Heart left ventricle (tissue), 16 donors: ENCODE data around the gene HYOU1. TPM values are rescaled to one million over a fixed set of nuclear protein-coding genes. Genes with fewer than 3 reads are reported as not detected.

Experiments used
- ATAC-seq, 4 donors: fragments of 200-7000 bp; cut with Tn5 transposase; one replicate each; pipeline ENCODE4 v1.9.1; 2020 to 2022; ENCODE audit warnings: moderate library complexity in 4 of 4, mild to moderate bottlenecking in 3 of 4, moderate number of reproducible peaks in 1 of 4
- DNase-seq, 5 donors: peaks; one replicate each; pipeline ENCODE4 v3.0.0-alpha.2; 2020
- H3K27ac ChIP-seq, 12 donors: fragments of 200-600 bp; sonication (generic) in 4 of 12; one replicate each; pipeline versions ENCODE4 v1.5.0 to v1.8.0; 2016 to 2022; ENCODE audit warnings: mild to moderate bottlenecking in 2 of 12
- H3K27me3 ChIP-seq, 9 donors: fragments of 200-600 bp; sonication (generic) in 2 of 9; one replicate each; pipeline versions ENCODE4 v1.5.1 to v1.8.0; 2016 to 2022; ENCODE audit warnings: mild to moderate bottlenecking in 3 of 9
- H3K36me3 ChIP-seq, 9 donors: fragments of 200-600 bp; sonication (generic) in 2 of 9; one replicate each; pipeline versions ENCODE4 v1.5.0 to v1.8.0; 2018 to 2022; ENCODE audit warnings: mild to moderate bottlenecking in 2 of 9
- H3K4me1 ChIP-seq, 12 donors: fragments of 200-600 bp; sonication (generic) in 4 of 12; one replicate each; pipeline versions ENCODE4 v1.5.0 to v1.8.0; 2016 to 2022; ENCODE audit warnings: mild to moderate bottlenecking in 3 of 12
- H3K4me3 ChIP-seq, 12 donors: fragments of 200-600 bp; sonication (generic) in 4 of 12; one replicate each; pipeline versions ENCODE4 v1.5.0 to v1.8.0; 2017 to 2022; ENCODE audit warnings: mild to moderate bottlenecking in 9 of 12, moderate library complexity in 4 of 12
- H3K9me3 ChIP-seq, 12 donors: fragments of 200-600 bp; sonication (generic) in 4 of 12; one replicate each; pipeline versions ENCODE4 v1.5.0 to v1.8.0; 2016 to 2022; ENCODE audit warnings: mild to moderate bottlenecking in 1 of 12
- CTCF ChIP-seq, 12 donors: fragments of 200-600 bp; sonication (generic) in 4 of 12; IDR thresholded peaks; one replicate each; pipeline versions ENCODE4 v1.5.0 to v1.8.0; 2018 to 2022; ENCODE audit warnings: antibody characterized with exemption in 12 of 12, mild to moderate bottlenecking in 5 of 12
- POLR2A ChIP-seq, 2 donors: fragments of 450-650 bp; IDR thresholded peaks; one replicate each; pipeline ENCODE4 v1.6.1; 2017; ENCODE audit warnings: antibody characterized with exemption in 2 of 2, mild to moderate bottlenecking in 2 of 2, moderate library complexity in 2 of 2
- WGBS, 4 donors: extraction: QIAGEN DNeasy Blood & Tissue Kit in 2 of 4; methylation state at CpG; one replicate each; pipeline versions ENCODE4 v1.1.5 to v1.1.7; 2013 to 2018; 5-methylcytosine and 5-hydroxymethylcytosine counted together
- intact Hi-C, 10 donors: fragments of 100-400 bp; cut with DNase I; formaldehyde crosslinking; loops; one replicate each; pipeline versions ENCODE4 v1.11.1 to v1.14.2; 2022
- polyA plus RNA-seq, 2 donors: library from polyadenylated mRNA; stranded (reverse); fragments of 200-250 nt; gene quantifications; one replicate each; pipeline ENCODE4 v1.2.3, GENCODE V29; 2013
- total RNA-seq, 9 donors: library from RNA; depleted of rRNA in 2 of 9; stranded (reverse); fragments of >200 nt in 2 of 9; fragmentation: NEBNext Ultra II Directional in 3 of 9; extraction: Animal tissue kit (Norgen Biotek cat#: 25700) in 3 of 9; gene quantifications; one replicate each; pipeline versions ENCODE4 v1.1.0 to v1.2.4, GENCODE V29; 2016 to 2023
- donor health status: ischemic (EF 13 %, LVEDD 7.1; RV severe dilation, severe dysfunction).
- donor health status: healthy with polysubstance abuse.
- donor health status: DM: no; HTN: yes; CAD: no.
- donor health status: DM: no; HTN: no; CAD: no.
- donor health status: ischemic (EF 25% LVEDD 6.9; RV normal size, moderate dysfunction).
- donor health status: ischemic (EF 25% LVEDD 5.7; RV mildly dilated, moderate dysfunction).
- donor health status: healthy.
- donor health status: DM: yes; HTN: yes; CAD: no.
- donor health status: ischemic (EF 35%, LVEDD 5.7; RV mildly dilated, moderate dysfunction).
- donor health status: nonischemic (EF 11% LVEDD 7.7; RV severe dilation, severe dysfunction).
- donor health status: DM: yes; HTN: yes; CAD: no.
- donor health status: PGD.
- donor health status: ischemic (EF 29% LVEDD 5.4; RV normal size, mild dysfunction).
- donor health status: nonischemic (EF 23%, LVEDD 6.1; RV moderate dilation, normal function).

HYOU1 gene
- total and polyA plus RNA-seq, 11 donors: 34.7 to 260 (median 68.6) TPM

GRCh38 chr11:119015054-119015611, 41.9 kb downstream of the HYOU1 start:
- TF ChIP-seq POLR2A (IDR thresholded peaks at IDR 0.05) (no peak), CTCF (IDR thresholded peaks at IDR 0.05) (peak in 1 of 12 donors; percentile 19)
- H3K9me3 ChIP-seq: no peaks in the 10 kb centered on the region
- peaks cover 7 to 36% (median 26%) of the 10 kb centered on the region in 12 donors for H3K4me1 ChIP-seq
- no peaks in the 10 kb centered on the region for H3K27me3 ChIP-seq
- H3K4me3 ChIP-seq: no peak overlapping the region
- ATAC-seq: no peak
- WGBS, 4 donors: 59 to 69% (median 68%) methylated on average over 8 of the region's 8 CpGs
- DNase-seq: no peak
- H3K36me3 ChIP-seq: peaks cover 0 to 70% (median 67%) of the 10 kb centered on the region in 9 donors
- intact Hi-C loops: no loop called here
- H3K27ac ChIP-seq: no peak overlapping the region

- Histone ChIP-seq H3K27me3 (no peaks in the 10 kb centered on the region), H3K4me3 (no peak overlapping the region), H3K4me1 (peaks cover 1 to 28% (median 19%) of the 10 kb centered on the region in 12 donors), H3K27ac (no peak overlapping the region), H3K9me3 (no peaks in the 10 kb centered on the region), H3K36me3 (peaks cover 0 to 78% (median 71%) of the 10 kb centered on the region in 9 donors)
- WGBS, 4 donors: 93 to 96% (median 94%) methylated on average over 17 of the region's 17 CpGs
- intact Hi-C loops: no loop called here
- DNase-seq: no peak
- no peak for ATAC-seq
- no peak for TF ChIP-seq CTCF (IDR thresholded peaks at IDR 0.05)
- no peak for TF ChIP-seq POLR2A (IDR thresholded peaks at IDR 0.05)
Observed at GRCh38 chr11:119014209-119014924, 42.6 kb downstream of the HYOU1 start.

DNA sequence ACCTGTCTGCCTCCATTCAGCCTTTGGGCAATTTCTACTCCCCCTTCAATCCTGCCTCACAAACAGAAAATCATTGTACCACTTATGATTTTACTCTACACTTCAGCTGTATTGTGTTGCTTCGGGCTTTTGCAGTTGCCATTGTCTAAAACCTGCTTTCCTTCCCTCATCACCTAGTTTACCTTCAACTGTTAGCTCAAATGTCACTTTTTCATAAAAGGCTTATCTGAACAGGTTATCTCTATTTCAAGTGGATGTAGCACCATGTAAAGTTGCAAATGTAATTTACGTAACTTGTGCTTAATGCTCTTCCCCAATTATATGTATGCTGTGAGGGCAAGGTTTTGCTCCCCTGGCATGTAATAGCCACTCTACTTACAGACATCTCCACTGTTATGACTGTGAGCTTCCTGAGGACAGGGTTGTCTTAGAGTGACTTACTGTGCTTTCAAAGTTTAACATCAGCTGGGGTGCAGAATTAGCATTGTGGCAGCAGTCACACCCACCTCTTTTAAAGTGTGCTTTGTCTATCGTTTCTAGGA, 44.3 kb downstream of the HYOU1 start:
- ATAC-seq (no peak), DNase-seq (no peak)
- H3K4me3 ChIP-seq: no peak overlapping the region
- TF ChIP-seq POLR2A (IDR thresholded peaks at IDR 0.05): no peak
- TF ChIP-seq CTCF (IDR thresholded peaks at IDR 0.05): no peak
- peaks cover 0 to 95% (median 88%) of the 10 kb centered on the region in 9 donors for H3K36me3 ChIP-seq
- intact Hi-C loops: no loop called here
- H3K4me1 ChIP-seq: peaks cover 0 to 25% (median 18%) of the 10 kb centered on the region in 12 donors
- H3K9me3 ChIP-seq: no peaks in the 10 kb centered on the region
- no peaks in the 10 kb centered on the region for H3K27me3 ChIP-seq
- WGBS, 4 donors: 77 to 83% (median 80%) methylated on average over 3 of the region's 3 CpGs
- no peak overlapping the region for H3K27ac ChIP-seq

GRCh38 chr11:119011476-119012053, 45.4 kb downstream of the HYOU1 start:
- Histone ChIP-seq H3K9me3 (no peaks in the 10 kb centered on the region), H3K27ac (no peak overlapping the region), H3K4me3 (no peak overlapping the region), H3K27me3 (no peaks in the 10 kb centered on the region), H3K36me3 (peaks cover 0 to 99% (median 94%) of the 10 kb centered on the region in 9 donors), H3K4me1 (peaks cover 0 to 21% (median 8%) of the 10 kb centered on the region in 12 donors)
- intact Hi-C loops: no loop called here
- ATAC-seq (peak in 1 of 4 donors; percentile 18), DNase-seq (no peak)
- TF ChIP-seq CTCF (IDR thresholded peaks at IDR 0.05) (no peak), POLR2A (IDR thresholded peaks at IDR 0.05) (no peak)
- WGBS, 4 donors: 77 to 96% (median 89%) methylated on average over 4 to 6 of the region's 6 CpGs
